Measurements from ENCODE around the gene TMEM145.

The TMEM145 gene

DNA sequence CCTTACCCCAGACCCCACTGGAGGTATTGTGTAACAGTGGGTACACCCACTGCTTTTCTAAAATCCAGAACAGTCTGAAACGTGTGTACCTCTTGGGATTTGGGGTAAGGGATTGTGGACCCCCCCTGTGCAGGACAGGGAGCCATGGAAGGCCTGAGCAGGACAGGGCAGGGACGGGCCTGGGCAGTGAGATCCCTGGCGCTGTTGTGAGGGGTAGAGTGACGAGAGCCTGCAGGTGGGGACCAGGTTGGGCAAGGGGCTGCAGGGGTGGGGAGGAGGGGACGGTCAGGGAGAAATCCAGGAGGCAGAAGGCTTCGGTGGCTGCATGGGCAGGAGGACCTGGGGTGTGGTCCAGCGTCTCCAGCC is 48.4 kb downstream of the TMEM145 start:
- TF ChIP-seq CTCF (IDR thresholded peaks at IDR 0.05; ENCODE audit: low read depth, low read length): no peak
- no peak for DNase-seq (ENCODE audit: extremely low read depth, low read depth)

- TF ChIP-seq CTCF (IDR thresholded peaks at IDR 0.05; ENCODE audit: low read depth, low read length): no peak
These were observed 49.2 kb downstream of the TMEM145 start for GRCh38 chr19:42362342-42362741.

GRCh38 chr19:42362891-42363440 is 49.9 kb downstream of the TMEM145 start:
- no peak for TF ChIP-seq CTCF (IDR thresholded peaks at IDR 0.05; ENCODE audit: low read depth, low read length)

More at GRCh38 chr19:42362342-42362741, 49.2 kb downstream of the TMEM145 start:
- no peak for DNase-seq (ENCODE audit: extremely low read depth, low read depth)

GRCh38 chr19:42363614-42364346 is 50.7 kb downstream of the TMEM145 start:
- TF ChIP-seq CTCF (IDR thresholded peaks at IDR 0.05; ENCODE audit: low read depth, low read length): no peak
- no peak for DNase-seq (ENCODE audit: extremely low read depth, low read depth)

More at GRCh38 chr19:42362891-42363440, 49.9 kb downstream of the TMEM145 start:
- DNase-seq (ENCODE audit: extremely low read depth, low read depth): no peak

GRCh38 chr19:42366673-42367072 is 53.6 kb downstream of the TMEM145 start:
- no peak for TF ChIP-seq CTCF (IDR thresholded peaks at IDR 0.05; ENCODE audit: low read depth, low read length)
- DNase-seq (ENCODE audit: extremely low read depth, low read depth): no peak

GRCh38 chr19:42367929-42368328 is 54.8 kb downstream of the TMEM145 start:
- no peak for TF ChIP-seq CTCF (IDR thresholded peaks at IDR 0.05; ENCODE audit: low read depth, low read length)
- DNase-seq (ENCODE audit: extremely low read depth, low read depth): no peak

- DNase-seq (ENCODE audit: extremely low read depth, low read depth): no peak
- TF ChIP-seq CTCF (IDR thresholded peaks at IDR 0.05; ENCODE audit: low read depth, low read length): no peak
These were observed 55.3 kb downstream of the TMEM145 start for GRCh38 chr19:42368360-42368759.

Data from AG09319 (cell line).